Fibroblast of skin of right quadriceps (primary cell): ENCODE results near the gene MYDGF.
"Not testable (repeated sequence)": the region's sequence is repeated elsewhere in the genome, so short reads cannot be mapped to it uniquely, and the experiment has no call there.

ENCODE experiments used
- DNase-seq: peaks from one replicate; pipeline ENCODE4 v3.0.0-alpha.2; 2013

MYDGF gene

GRCh38 chr19:4669723-4670480, at the start of gene MYDGF:
TSS of gene MYDGF (minus strand) at chr19:4670342. CDS start at chr19:4670334, 8 bp downstream.
- peak; percentile 90 for DNase-seq

- no peak for DNase-seq
These were observed 49.3 kb upstream of the MYDGF start for GRCh38 chr19:4719499-4719866.

- DNase-seq, result no peak
These were observed 48.0 kb upstream of the MYDGF start for GRCh38 chr19:4717966-4718701.

- DNase-seq, result peak; percentile 11
These were observed 47.2 kb upstream of the MYDGF start for GRCh38 chr19:4717191-4717965.

- no peak for DNase-seq
These were observed 45.5 kb upstream of the MYDGF start for GRCh38 chr19:4715529-4716221.

- DNase-seq, result not testable (repeated sequence)
These were observed 45.0 kb upstream of the MYDGF start for GRCh38 chr19:4715178-4715528.

GRCh38 chr19:4714016-4714415, 43.9 kb upstream of the MYDGF start:
- no peak for DNase-seq

GRCh38 chr19:4713384-4713951, 43.3 kb upstream of the MYDGF start:
- peak; percentile 72 for DNase-seq

GRCh38 chr19:4712771-4713170, 42.6 kb upstream of the MYDGF start:
- DNase-seq, result no peak

- no peak for DNase-seq
These were observed 41.1 kb upstream of the MYDGF start for GRCh38 chr19:4711211-4711610.

- no peak for DNase-seq
These were observed 40.1 kb upstream of the MYDGF start for GRCh38 chr19:4710281-4710600.

- DNase-seq, result no peak
These were observed 39.5 kb upstream of the MYDGF start for GRCh38 chr19:4709440-4710280.

GRCh38 chr19:4707956-4708650, 38.0 kb upstream of the MYDGF start:
- DNase-seq, result no peak

- no peak for DNase-seq
These were observed 37.2 kb upstream of the MYDGF start for GRCh38 chr19:4707322-4707721.

GRCh38 chr19:4705413-4706131, 35.4 kb upstream of the MYDGF start:
- DNase-seq, result no peak

- no peak for DNase-seq
These were observed 34.2 kb upstream of the MYDGF start for GRCh38 chr19:4704317-4704673.

- DNase-seq, result no peak
These were observed 33.7 kb upstream of the MYDGF start for GRCh38 chr19:4703671-4704316.

- no peak for DNase-seq
These were observed 32.6 kb upstream of the MYDGF start for GRCh38 chr19:4702764-4703163.

GRCh38 chr19:4701557-4701956, 31.4 kb upstream of the MYDGF start:
- DNase-seq, result no peak

GRCh38 chr19:4700693-4700970, 30.5 kb upstream of the MYDGF start:
- DNase-seq, result no peak
